ENCODE measurements around the gene NKPD1. TPM values are rescaled to one million over a fixed set of nuclear protein-coding genes. Genes with fewer than 3 reads are reported as not detected.

The NKPD1 gene
- total RNA-seq, 1 donor from 2014 or later = 0.67 TPM

- DNase-seq (ENCODE audit: low spot score) = no peak
- Mint-ChIP-seq H3K27ac (ENCODE audit: unreplicated experiment) (no peak overlapping the region), H3K4me3 (ENCODE audit: unreplicated experiment) (no peak overlapping the region), H3K36me3 (ENCODE audit: low read depth, unreplicated experiment) (no peaks in the 10 kb centered on the region), H3K9me3 (ENCODE audit: unreplicated experiment) (no peaks in the 10 kb centered on the region), H3K27me3 (ENCODE audit: unreplicated experiment) (peaks cover 4% of the 10 kb centered on the region), H3K4me1 (ENCODE audit: unreplicated experiment) (peaks cover 21% of the 10 kb centered on the region)
- TF ChIP-seq CTCF (IDR thresholded peaks at IDR 0.05; ENCODE audit: unreplicated experiment) = no peak
Observed at GRCh38 chr19:45135176-45135885, 25.5 kb downstream of the NKPD1 start.

- peaks cover 3% of the 10 kb centered on the region for H3K27me3 Mint-ChIP-seq (ENCODE audit: unreplicated experiment)
- no peaks in the 10 kb centered on the region for H3K9me3 Mint-ChIP-seq (ENCODE audit: unreplicated experiment)
- no peak for TF ChIP-seq CTCF (IDR thresholded peaks at IDR 0.05; ENCODE audit: unreplicated experiment)
- H3K36me3 Mint-ChIP-seq (ENCODE audit: low read depth, unreplicated experiment) = no peaks in the 10 kb centered on the region
- no peak overlapping the region for H3K27ac Mint-ChIP-seq (ENCODE audit: unreplicated experiment)
- H3K4me1 Mint-ChIP-seq (ENCODE audit: unreplicated experiment) = peaks cover 21% of the 10 kb centered on the region
- no peak for DNase-seq (ENCODE audit: low spot score)
- H3K4me3 Mint-ChIP-seq (ENCODE audit: unreplicated experiment) = no peak overlapping the region
Observed at GRCh38 chr19:45133661-45134060, 27.1 kb downstream of the NKPD1 start.

GRCh38 chr19:45130888-45131615 is 29.7 kb downstream of the NKPD1 start:
- Mint-ChIP-seq H3K4me1 (ENCODE audit: unreplicated experiment) (peaks cover 4% of the 10 kb centered on the region), H3K27me3 (ENCODE audit: unreplicated experiment) (no peaks in the 10 kb centered on the region), H3K36me3 (ENCODE audit: low read depth, unreplicated experiment) (no peaks in the 10 kb centered on the region), H3K9me3 (ENCODE audit: unreplicated experiment) (no peaks in the 10 kb centered on the region), H3K27ac (ENCODE audit: unreplicated experiment) (no peak overlapping the region), H3K4me3 (ENCODE audit: unreplicated experiment) (no peak overlapping the region)
- TF ChIP-seq CTCF (IDR thresholded peaks at IDR 0.05; ENCODE audit: unreplicated experiment) = no peak
- DNase-seq (ENCODE audit: low spot score) = no peak

- DNase-seq (ENCODE audit: low spot score) = no peak
- Mint-ChIP-seq H3K36me3 (ENCODE audit: low read depth, unreplicated experiment) (no peaks in the 10 kb centered on the region), H3K4me3 (ENCODE audit: unreplicated experiment) (no peak overlapping the region), H3K4me1 (ENCODE audit: unreplicated experiment) (peaks cover 3% of the 10 kb centered on the region), H3K9me3 (ENCODE audit: unreplicated experiment) (no peaks in the 10 kb centered on the region), H3K27me3 (ENCODE audit: unreplicated experiment) (no peaks in the 10 kb centered on the region), H3K27ac (ENCODE audit: unreplicated experiment) (no peak overlapping the region)
- TF ChIP-seq CTCF (IDR thresholded peaks at IDR 0.05; ENCODE audit: unreplicated experiment) = no peak
Observed at GRCh38 chr19:45130236-45130635, 30.5 kb downstream of the NKPD1 start.

GRCh38 chr19:45128806-45129205 is 32.0 kb downstream of the NKPD1 start:
- Mint-ChIP-seq H3K27me3 (ENCODE audit: unreplicated experiment) (peaks cover 4% of the 10 kb centered on the region), H3K9me3 (ENCODE audit: unreplicated experiment) (no peaks in the 10 kb centered on the region), H3K4me1 (ENCODE audit: unreplicated experiment) (no peaks in the 10 kb centered on the region), H3K27ac (ENCODE audit: unreplicated experiment) (no peak overlapping the region), H3K4me3 (ENCODE audit: unreplicated experiment) (no peak overlapping the region), H3K36me3 (ENCODE audit: low read depth, unreplicated experiment) (peaks cover 1% of the 10 kb centered on the region)
- no peak for DNase-seq (ENCODE audit: low spot score)
- no peak for TF ChIP-seq CTCF (IDR thresholded peaks at IDR 0.05; ENCODE audit: unreplicated experiment)

All from endothelial cell (in vitro differentiated cells).